Germinal center (tissue), 1 donor: ENCODE measurements around the gene KLHL14.

ENCODE experiments used
- DNase-seq: peaks from one replicate; pipeline ENCODE4 v3.0.0; 2012; ENCODE audit warnings: mixed read lengths, low spot score

The KLHL14 gene

GRCh38 chr18:32634876-32635431 is 137.9 kb downstream of the KLHL14 start:
- no peak for DNase-seq

- DNase-seq, result no peak
Measured at GRCh38 chr18:32629981-32630700, 142.7 kb downstream of the KLHL14 start.

- DNase-seq, result no peak
Measured at GRCh38 chr18:32629292-32629691, 143.5 kb downstream of the KLHL14 start.

- DNase-seq, result no peak
Measured at GRCh38 chr18:32624182-32624723, 148.6 kb downstream of the KLHL14 start.

- no peak for DNase-seq
Measured at GRCh38 chr18:32623563-32623962, 149.3 kb downstream of the KLHL14 start.
